NOMO-1 (cell line): ENCODE results near the gene DNAL1.
"Not testable (repeated sequence)": the region's sequence is repeated elsewhere in the genome, so short reads cannot be mapped to it uniquely, and the experiment has no call there.

ENCODE experiments used
- DNase-seq, 2 experiments: peaks; one replicate each; lab custom pipeline; 2025; ENCODE audit not compliant: unreplicated experiment in 2 of 2; lab: John Stamatoyannopoulos, UW

DNAL1 gene

DNA sequence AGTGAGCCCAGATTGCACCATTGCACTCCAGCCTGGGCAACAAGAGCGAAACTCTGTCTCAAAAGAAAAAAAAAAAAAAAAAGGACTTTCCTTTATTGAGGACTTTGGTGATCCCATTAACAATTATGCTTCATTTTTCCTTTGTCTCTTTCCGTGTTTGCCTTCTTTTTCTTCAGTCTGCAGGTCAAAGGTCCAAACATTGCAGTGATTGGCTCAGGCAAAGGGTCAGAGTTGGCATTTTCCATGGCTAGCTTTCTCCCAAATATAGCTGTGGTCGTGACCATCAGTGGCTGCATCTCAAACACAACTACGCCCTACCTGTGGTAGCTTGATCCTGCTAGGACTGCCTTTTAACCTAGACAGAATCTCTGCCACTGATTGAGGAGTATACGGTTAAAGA is 7.0 kb upstream of the DNAL1 start:
- no peak for DNase-seq

DNA sequence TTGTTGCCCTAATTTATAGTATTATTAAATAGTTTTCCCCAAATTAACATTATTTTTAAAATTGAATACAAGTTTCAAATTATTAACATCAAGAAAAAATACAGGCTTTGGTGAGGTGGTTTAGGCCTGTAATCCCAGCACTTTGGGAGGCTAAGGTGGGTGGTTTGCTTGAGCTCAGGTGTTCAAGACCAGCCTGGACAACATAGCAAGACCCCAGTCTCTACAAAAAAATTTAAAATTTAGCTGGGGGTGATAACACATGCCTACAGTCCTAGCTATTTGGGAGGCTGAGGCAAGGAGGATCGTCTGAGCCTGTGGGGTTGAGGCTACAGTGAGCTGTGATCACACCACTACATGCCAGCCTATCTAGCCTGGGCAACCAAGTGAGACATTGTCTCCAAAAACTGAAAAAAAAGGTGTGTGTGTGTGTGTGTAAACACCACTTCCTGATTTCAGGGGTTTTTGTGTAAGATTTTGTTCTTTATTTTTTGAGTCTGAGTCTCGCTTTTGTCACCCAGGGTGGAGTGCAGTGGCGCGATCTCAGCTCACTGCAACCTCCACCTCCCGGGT is 3.9 kb upstream of the DNAL1 start:
- DNase-seq: no peak

DNA sequence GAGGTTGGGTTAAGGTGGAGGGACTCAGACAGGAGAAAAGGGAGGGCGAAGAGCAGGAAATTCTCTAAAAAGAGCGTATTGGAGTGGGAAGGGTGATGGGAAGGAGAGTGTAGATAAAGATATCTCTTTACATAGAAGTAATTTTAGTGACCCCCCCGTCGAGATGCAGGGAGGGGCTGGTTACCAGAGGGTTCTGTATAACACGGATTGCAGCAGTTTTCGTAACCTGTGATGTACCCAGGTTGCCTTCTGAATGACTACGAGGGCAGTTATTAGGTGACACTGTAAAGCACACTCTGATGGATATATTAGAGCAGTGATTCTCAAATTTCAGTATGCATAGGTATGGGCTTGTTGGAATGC is 443 bp downstream of the DNAL1 start:
- DNase-seq: no peak

DNA sequence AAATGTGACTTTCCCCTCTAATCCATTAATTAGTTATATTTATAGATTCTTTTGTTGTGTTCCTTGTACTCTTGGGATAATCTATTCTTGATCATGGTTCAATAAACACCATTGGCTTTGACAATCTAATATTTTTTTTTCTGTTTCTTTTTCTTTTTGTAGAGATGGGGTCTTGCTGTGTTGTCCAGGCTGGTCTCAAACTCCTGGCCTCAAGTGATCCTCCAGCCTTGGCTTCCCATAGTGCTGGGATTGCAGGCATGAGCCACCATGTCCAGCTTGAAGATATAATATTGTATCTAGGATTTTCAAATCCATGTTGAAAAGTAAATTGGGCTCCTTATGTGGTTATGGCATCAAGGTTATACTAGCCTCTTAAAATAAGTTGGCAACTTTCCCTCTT is 6.2 kb downstream of the DNAL1 start:
- DNase-seq: no peak

DNA sequence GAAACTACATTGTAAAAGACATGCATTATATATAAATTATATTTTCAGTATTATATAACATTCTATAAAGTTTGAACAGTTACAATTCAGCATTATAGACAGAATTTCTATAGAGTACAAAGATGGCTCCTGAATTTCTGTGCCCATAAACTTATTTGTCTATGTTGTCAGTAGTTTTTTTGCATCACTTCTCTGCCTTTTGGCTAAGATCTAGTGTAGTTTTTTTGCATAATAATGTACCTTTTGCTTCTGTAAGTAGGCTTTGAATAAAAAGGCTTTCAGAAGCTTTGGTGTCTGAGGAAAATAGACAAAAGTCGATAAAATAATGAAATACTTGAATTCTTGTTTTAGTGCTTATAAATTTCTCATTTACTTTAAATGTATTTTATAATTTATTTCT is 11.1 kb downstream of the DNAL1 start:
- no peak for DNase-seq

DNA sequence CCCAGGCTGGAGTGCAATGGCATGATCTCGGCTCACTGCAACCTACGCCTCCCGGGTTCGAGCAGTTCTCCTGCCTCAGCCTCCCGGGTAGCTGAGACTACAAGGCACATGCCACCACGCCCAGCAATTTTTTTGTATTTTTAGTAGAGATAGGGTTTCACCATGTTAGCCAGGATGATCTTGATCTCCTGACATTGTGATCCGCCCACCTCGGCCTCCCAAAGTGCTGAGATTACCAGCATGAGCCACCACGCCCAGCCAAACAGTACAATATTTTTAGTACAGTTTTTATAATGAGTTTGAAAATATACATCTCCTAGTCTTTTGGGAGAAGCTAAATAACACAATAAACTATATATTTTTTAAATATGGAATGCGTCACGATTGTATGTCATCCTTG is 14.4 kb downstream of the DNAL1 start:
- not testable (repeated sequence) for DNase-seq

DNA sequence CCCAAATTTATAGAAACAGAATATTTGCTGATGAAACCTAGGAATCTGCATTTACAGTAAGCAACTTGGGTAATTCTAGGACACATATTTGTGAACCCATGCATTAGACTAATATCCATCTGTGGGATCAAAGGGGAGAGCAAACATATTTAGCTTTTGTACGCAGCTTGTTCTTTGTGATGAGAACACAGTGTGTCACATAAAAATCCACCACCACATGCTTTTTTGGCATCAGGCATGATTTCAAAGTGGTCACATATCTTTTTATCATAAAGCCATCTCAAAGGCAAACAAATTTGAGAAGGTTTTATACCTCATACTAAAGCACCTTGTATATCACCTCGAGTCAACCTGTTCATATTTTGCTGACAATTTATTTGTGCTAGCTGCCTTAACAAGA is 15.7 kb downstream of the DNAL1 start:
- no peak for DNase-seq

DNA sequence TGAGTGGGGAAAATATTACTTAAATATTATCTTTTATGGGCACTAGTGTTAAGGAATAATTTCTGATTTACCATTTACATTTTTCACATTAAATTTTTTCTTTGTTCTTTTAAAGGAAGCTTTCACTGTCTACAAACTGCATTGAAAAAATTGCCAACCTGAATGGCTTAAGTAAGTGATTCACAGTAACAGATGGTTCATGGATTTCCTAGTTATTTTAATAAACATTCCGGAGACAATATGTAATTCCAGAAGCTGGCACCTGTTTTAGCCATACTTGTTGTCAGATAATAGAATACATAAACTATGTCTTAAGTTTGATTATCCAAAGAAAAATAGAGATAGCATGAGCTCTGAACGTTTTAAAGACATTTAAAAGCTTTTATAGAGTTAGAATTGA is 17.1 kb downstream of the DNAL1 start:
- DNase-seq: no peak

DNA sequence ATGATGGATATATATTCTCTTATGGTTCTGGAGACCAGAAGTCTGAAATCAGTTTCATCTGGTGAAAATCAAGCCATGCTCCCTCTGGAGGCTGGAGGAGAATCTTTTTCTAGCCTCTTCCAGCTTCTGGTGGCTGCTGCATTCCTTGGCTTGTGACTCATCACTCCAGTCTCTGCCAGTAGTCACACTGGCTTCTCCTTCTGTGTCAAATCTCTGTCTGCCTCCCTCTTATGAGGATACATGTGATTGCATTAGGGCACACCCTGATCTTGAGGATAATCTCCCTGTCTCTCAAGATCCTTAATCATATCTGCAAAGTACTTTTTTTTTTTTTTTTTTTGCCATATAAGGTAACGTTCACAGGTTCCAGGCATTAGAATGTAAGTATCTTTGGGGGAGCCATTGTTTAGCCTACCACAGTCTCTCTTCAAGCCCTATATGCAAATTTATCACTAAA is 17.7 kb downstream of the DNAL1 start:
- DNase-seq: no peak

DNA sequence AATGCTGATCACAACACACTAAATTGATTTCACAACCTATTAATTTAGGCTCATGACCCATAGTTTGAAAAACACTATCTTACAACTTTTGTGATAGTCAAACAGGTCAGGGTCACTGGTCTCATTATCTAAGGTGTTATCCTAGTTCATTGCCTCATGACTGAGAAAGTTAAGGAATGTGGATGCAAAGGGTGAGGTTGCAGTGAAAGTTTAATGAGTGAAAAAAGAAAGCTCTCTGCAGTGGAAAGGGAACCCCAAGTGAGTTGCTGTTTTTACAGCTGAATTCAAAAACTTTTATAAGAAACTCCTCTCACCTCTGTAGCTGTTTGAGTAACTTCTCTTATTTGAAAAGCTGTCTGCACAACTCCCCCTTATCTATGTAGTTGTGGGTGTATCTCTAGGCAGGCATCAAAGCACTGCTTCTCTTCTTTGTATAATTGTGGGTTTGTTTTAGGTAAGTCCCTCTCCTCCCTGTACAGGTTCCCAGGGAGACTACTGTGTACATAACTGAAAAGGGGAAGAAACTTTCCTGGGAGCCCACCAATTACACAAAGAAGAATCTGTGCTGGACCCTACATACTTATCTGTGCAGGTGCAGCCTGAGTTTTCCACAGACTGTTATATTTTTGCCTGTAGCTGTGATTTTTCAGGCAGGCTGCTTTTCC is 18.9 kb downstream of the DNAL1 start:
- DNase-seq: no peak

DNA sequence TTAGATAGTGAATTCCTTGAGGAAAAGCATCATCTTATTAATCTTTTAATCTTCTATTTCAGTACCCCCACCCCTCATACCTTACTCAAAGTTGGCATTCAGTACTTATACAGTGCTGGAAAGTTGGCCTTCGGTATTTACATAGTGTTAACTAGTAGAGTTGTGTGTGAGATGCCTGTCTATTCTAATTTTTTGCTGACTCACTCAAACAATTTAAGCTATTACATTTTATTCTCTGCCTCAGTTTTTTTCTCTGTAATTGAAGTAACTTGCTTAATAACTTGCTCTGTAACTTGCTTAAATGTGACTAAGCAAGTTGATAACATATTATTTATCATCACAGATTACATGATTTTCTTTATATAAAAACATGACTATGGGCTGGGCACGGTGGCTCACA is 20.3 kb downstream of the DNAL1 start:
- DNase-seq: no peak

DNA sequence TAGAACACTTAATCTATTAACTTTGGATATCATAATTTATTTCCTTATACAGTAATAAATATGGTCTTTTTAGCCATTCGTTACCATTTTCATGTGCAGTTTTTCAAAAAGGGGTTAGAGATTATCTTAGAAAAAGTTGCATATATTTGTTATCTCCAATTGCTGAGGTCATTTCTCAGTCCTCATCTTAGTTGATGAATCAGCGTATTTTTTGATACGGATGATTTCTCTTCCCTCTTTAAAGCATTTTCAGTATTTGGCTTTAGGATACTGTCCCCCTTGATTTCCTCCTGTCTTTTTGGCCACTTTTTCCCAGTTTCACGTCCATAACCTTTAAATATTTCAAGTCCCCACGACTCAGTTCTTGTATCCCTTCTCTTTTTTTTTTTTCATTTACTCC is 21.8 kb downstream of the DNAL1 start:
- DNase-seq: no peak

DNA sequence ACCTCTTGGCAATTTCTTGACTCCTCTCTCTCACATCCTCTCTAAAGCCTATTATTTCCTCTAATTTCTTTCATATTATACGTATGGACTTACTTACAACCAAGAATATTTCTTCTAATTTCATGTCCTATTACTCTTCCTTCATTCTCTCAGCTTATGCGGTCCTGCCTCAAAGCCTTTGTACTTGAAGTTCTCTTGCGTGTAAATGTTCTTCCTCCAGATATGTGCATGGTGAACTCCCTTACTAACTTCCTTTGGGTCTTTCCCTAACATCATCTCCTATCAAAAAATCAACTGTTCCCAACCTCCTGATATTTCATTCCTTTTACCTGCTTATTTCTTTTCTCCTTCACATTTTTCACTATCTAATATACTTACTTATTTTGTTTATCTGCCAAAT is 23.1 kb downstream of the DNAL1 start:
- DNase-seq: no peak

DNA sequence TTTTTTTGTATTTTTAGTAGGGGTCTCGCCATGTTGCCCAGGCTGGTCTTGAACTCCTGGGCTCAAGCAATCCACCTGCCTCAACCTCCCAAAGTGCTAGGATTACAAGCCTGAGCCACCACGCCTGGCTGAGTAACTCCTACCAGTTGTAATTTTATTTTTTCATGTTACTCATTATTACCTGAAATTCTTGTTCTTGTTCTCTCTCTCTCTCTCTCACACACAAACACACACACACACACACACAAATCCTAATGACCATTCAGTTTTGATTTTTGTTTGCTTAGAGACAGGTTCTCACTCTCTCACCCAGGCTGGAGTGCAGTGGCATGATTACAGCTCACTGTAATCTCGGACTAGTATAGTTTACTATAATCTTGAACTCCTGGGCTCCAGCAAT is 30.2 kb downstream of the DNAL1 start:
- no peak for DNase-seq

DNA sequence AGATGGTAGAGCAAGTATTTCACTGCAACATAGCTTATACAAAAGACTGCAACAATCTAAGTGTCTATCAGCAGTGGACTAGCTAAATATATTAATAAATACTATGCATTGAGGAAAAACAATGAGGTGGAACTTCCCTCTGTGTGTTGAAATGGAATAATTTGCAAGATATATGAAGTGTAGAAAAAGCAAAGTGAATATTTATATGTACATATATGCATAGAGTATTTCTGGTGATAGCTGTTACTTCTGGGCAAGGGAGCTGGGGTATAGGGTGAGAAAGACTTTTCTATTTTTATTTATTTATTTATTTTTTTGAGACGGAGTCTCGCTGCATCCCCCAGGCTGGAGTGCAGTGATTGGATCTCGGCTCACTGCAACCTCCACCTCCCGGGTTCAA is 33.9 kb downstream of the DNAL1 start:
- DNase-seq: no peak

DNA sequence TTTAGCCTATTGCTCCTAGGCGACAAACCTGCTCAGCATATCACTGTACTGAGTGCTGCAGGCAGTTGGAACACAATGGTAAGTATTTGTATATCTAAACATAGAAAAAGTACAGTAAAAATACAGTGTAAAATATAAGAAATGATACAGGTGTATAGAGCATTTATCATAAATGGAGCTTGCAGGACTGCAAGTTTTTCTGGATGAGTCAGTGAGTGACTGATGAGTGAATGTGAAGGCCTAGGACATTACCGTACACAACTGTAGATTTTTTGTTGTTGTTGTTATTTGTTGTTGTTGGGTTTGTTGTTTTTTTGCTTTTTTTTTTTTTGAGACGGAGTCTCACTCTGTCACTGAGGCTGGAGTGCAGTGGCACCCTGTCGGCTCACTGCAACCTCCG is 36.0 kb downstream of the DNAL1 start:
- DNase-seq: no peak

DNA sequence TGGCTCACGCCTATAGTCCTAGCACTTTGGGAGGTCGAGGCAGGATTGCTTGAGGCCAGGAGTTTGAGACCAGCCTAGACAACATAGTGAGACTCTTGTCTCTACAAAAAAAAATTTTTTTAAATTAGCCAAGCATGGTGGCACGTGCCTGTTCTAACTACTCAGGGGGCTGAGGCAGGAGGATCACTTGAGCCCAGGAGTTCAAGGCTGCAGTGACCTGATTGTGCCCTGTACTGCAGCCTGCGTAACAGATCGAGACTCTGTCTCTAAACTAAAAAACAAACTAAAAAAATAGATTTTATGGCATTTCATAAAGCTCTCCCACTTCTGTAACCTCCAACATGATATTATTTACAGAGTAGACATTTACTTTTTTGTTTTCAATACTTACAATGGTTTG is 39.8 kb downstream of the DNAL1 start:
- DNase-seq: no peak

DNA sequence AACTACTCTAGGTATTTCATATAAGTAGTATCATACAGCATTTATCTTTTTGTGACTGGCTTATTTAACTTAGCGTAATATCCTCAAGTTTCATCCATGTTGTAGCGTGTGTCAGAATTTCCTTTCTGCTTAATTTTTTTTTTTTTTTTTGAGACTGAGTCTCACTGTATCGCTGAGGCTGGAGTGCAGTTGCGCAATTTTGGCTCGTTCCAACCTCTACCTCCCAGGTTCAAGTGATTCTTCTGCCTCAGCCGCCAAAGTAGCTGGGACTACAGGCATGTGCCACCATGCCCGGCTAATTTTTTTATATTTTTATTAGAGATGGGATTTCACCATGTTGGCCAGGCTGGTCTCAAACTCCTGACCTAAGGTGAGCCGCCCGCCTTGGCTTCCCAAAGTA is 40.5 kb downstream of the DNAL1 start:
- DNase-seq: no peak

DNA sequence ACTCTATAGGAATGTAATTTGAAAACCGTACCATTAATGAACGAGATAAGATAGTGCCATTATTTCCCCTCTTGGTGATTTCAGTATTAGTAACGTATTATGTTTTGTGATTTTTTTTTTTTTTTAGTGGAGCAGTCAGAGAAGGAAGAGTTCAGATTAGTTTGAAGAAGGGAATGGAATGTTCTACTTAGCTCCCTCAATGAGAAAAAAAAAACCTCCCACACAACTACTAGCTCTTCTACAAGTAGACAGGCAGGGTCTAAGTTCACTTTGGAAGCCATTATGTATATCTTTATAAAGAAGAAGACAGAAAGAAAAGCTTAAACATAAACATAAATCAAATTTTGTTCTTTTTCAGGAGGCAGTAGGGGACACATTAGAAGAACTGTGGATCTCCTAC is 42.1 kb downstream of the DNAL1 start:
- DNase-seq: no peak

DNA sequence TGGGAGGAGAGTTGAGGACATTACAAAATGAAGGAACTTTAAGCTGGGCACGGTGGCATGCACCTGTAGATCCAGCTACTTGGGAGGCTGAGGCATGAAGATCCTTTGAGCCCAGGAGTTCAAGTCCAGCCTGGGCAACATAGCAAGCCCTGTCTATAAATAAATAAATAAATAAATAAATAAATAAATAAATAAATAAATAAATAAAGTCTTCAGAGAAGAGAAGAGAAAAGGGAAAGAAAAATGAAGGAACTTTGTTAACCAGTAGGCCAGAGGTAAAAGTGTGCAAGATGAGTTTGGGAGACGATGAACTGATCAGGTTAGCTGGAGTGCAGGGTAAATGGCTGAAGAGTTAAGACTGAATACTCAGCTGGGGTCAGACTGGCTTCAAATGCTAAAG is 49.3 kb downstream of the DNAL1 start:
- DNase-seq: no peak

DNA sequence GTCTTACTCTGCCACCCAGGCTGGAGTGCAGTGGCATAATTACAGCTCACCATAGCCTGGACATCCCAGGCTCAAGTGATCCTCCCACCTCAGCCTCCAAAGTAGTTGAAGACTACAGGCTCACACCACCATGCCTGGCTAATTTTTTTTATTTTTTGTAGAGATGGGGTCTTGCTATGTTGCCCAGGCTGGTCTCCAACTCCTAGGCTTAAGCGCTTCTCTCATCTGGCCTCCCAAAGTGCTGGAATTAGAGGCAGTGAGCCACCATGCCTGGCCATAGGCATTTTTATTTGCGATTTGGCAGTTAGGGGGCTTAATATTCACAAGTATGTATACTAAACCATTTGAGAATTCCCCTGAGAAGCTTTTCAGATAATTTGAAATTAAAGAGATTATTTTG is 50.3 kb downstream of the DNAL1 start:
- DNase-seq: no peak

DNA sequence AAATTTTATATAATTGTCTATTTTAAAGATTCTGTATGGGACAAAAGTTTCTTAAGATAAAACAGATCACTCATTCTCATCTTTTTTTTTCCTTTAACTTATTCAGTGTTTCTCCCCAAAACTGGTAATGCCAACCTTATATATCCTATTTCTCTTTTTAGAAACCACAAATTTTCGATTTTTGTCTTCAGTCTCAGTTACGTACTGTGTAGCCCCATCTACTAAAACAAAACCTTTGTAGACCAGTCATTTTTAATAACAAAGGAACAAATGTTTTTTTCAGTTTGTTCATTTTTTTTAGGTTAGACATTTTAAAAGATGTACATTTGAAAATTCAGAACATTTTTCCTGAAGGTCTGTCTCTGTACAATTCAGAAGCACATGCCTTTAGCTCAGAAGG is 51.2 kb downstream of the DNAL1 start:
- no peak for DNase-seq
